GM11168 (cell line): ENCODE measurements around the gene HACE1.

Experiments
- in situ Hi-C: fragments of 300-500 bp; cut with MboI; formaldehyde crosslinking; loops from one replicate; pipeline ENCODE4 v1.12.0; 2022; ENCODE audit warnings: low sequenced_read_pairs; ENCODE audit not compliant: unreplicated experiment

HACE1 gene

GRCh38 chr6:104698979-104699378, 160.7 kb downstream of the HACE1 start:
- in situ Hi-C loops = no loop called here

- in situ Hi-C loops = no loop called here
These were observed 167.7 kb downstream of the HACE1 start for GRCh38 chr6:104692008-104692407.

- in situ Hi-C loops = no loop called here
These were observed 170.0 kb downstream of the HACE1 start for GRCh38 chr6:104689551-104690205.

GRCh38 chr6:104688283-104688969, 171.3 kb downstream of the HACE1 start:
- in situ Hi-C loops = no loop called here

- in situ Hi-C loops = no loop called here
These were observed 173.1 kb downstream of the HACE1 start for GRCh38 chr6:104686550-104687175.

- in situ Hi-C loops = no loop called here
These were observed 173.7 kb downstream of the HACE1 start for GRCh38 chr6:104685871-104686549.

- in situ Hi-C loops = loop anchor here (5.0 kb wide), 1 partner anchor 82 kb away; no protein-coding TSS in a partner anchor
These were observed 174.8 kb downstream of the HACE1 start for GRCh38 chr6:104684911-104685415.

- in situ Hi-C loops = loop anchor here (5.0 kb wide), 1 partner anchor 83 kb away; no protein-coding TSS in a partner anchor
These were observed 175.9 kb downstream of the HACE1 start for GRCh38 chr6:104683809-104684208.

GRCh38 chr6:104682722-104683643, 176.7 kb downstream of the HACE1 start:
- in situ Hi-C loops = loop anchor here (5.0 kb wide), 1 partner anchor 84 kb away; no protein-coding TSS in a partner anchor

- in situ Hi-C loops = loop anchor here (5.0 kb wide), 1 partner anchor 87 kb away; no protein-coding TSS in a partner anchor
These were observed 179.2 kb downstream of the HACE1 start for GRCh38 chr6:104680539-104680938.

- in situ Hi-C loops = loop anchor here (5.0 kb wide), 1 partner anchor 87 kb away; no protein-coding TSS in a partner anchor
These were observed 179.7 kb downstream of the HACE1 start for GRCh38 chr6:104679971-104680370.
